GM23338 (cell line): Measurements from ENCODE around the gene AACS. TPM values are rescaled to one million over a fixed set of nuclear protein-coding genes. Genes with fewer than 3 reads are reported as not detected.

Source experiments
- ATAC-seq: fragments of 200-7000 bp; cut with Tn5 transposase; 3 replicates; pipeline ENCODE4 v1.9.1; 2020
- DNase-seq: peaks from one replicate; pipeline ENCODE4 v3.0.0-alpha.2; 2015; ENCODE audit warnings: low spot score
- H2AFZ ChIP-seq: fragments of 200-600 bp; sonication (generic); 2 replicates; pipeline ENCODE4 v1.8.0; 2016; ENCODE audit warnings: antibody characterized with exemption, mild to moderate bottlenecking, moderate library complexity
- H3F3A ChIP-seq: fragments of 200-600 bp; sonication (generic); replicated peaks from 2 replicates; pipeline ENCODE4 v1.8.0; 2017; ENCODE audit warnings: antibody characterized with exemption, mixed run types, low read depth
- H3K27ac ChIP-seq: fragments of 200-600 bp; sonication (generic); 2 replicates; pipeline ENCODE4 v1.6.1; 2016; ENCODE audit warnings: low read depth
- H3K27me3 ChIP-seq: fragments of 200-600 bp; sonication (generic); 2 replicates; pipeline ENCODE4 v1.8.0; 2016; ENCODE audit warnings: mild to moderate bottlenecking, mixed run types, moderate library complexity; ENCODE audit not compliant: insufficient read depth
- H3K36me3 ChIP-seq: fragments of 200-600 bp; sonication (generic); 2 replicates; pipeline ENCODE4 v1.8.0; 2016; ENCODE audit warnings: mild to moderate bottlenecking; ENCODE audit not compliant: insufficient read depth
- H3K4me1 ChIP-seq: fragments of 200-600 bp; sonication (generic); 2 replicates; pipeline ENCODE4 v1.8.0; 2016; ENCODE audit warnings: mild to moderate bottlenecking, moderate library complexity; ENCODE audit not compliant: insufficient read depth
- H3K4me2 ChIP-seq: fragments of 200-600 bp; sonication (generic); 2 replicates; pipeline ENCODE4 v1.7.1; 2017; ENCODE audit warnings: mixed run types
- H3K4me3 ChIP-seq: fragments of 200-600 bp; sonication (generic); 2 replicates; pipeline ENCODE4 v1.6.1; 2016; ENCODE audit warnings: mixed run types
- H3K79me2 ChIP-seq: fragments of 200-600 bp; sonication (generic); replicated peaks from 2 replicates; pipeline ENCODE4 v1.8.0; 2017; ENCODE audit warnings: mild to moderate bottlenecking; ENCODE audit not compliant: insufficient read depth
- H3K9me2 ChIP-seq: fragments of 200-600 bp; sonication (generic); 2 replicates; pipeline ENCODE4 v1.8.0; 2017; ENCODE audit not compliant: insufficient read depth
- H4K20me1 ChIP-seq: fragments of 200-600 bp; sonication (generic); replicated peaks from 2 replicates; pipeline ENCODE4 v1.8.0; 2017; ENCODE audit warnings: mild to moderate bottlenecking; ENCODE audit not compliant: insufficient read depth
- H3K27ac Mint-ChIP-seq: 2 replicates; pipeline ENCODE4 v1.8.0; 2020; ENCODE audit warnings: inconsistent platforms, mild to moderate bottlenecking, moderate library complexity, mixed read lengths
- H3K27me3 Mint-ChIP-seq: 3 replicates; pipeline ENCODE4 v1.8.0; 2022; ENCODE audit warnings: low read depth, mild to moderate bottlenecking, moderate library complexity, mixed read lengths, inconsistent platforms; ENCODE audit not compliant: insufficient read depth, poor library complexity
- H3K36me3 Mint-ChIP-seq: 3 replicates; pipeline ENCODE4 v1.8.0; 2021; ENCODE audit warnings: low read depth, mild to moderate bottlenecking, inconsistent platforms, moderate library complexity, mixed read lengths
- H3K4me1 Mint-ChIP-seq: 3 replicates; pipeline ENCODE4 v1.8.0; 2020; ENCODE audit warnings: mild to moderate bottlenecking, inconsistent platforms, mixed read lengths
- H3K4me3 Mint-ChIP-seq: 3 replicates; pipeline ENCODE4 v1.8.0; 2021; ENCODE audit warnings: moderate library complexity, mild to moderate bottlenecking, inconsistent platforms, mixed read lengths
- H3K9me3 Mint-ChIP-seq: 3 replicates; pipeline ENCODE4 v1.8.0; 2020; ENCODE audit warnings: moderate library complexity, mild to moderate bottlenecking, inconsistent platforms, mixed read lengths
- CREB1 ChIP-seq: fragments of 250-450 bp; sonication (Bioruptor Pico); IDR thresholded peaks from 2 replicates; pipeline ENCODE4 v1.5.0; 2020; ENCODE audit warnings: low read depth, mild to moderate bottlenecking, moderate library complexity
- EZH2 ChIP-seq: fragments of 200-600 bp; sonication (generic); IDR thresholded peaks from one replicate; pipeline ENCODE4 v1.8.0; 2017; ENCODE audit warnings: antibody characterized with exemption, mild to moderate bottlenecking, low read depth; ENCODE audit not compliant: unreplicated experiment
- EZH2phosphoT487 ChIP-seq: fragments of 200-600 bp; sonication (generic); IDR thresholded peaks from one replicate; pipeline ENCODE4 v1.8.1; 2018; ENCODE audit warnings: antibody characterized with exemption; ENCODE audit not compliant: unreplicated experiment
- JUNB ChIP-seq: IDR thresholded peaks from one replicate; pipeline ENCODE4 v1.6.1; 2016; ENCODE audit warnings: antibody characterized with exemption; ENCODE audit not compliant: unreplicated experiment
- NANOG ChIP-seq: IDR thresholded peaks from 2 replicates; pipeline ENCODE4 v1.6.1; 2016; ENCODE audit warnings: antibody characterized with exemption, borderline replicate concordance
- POLR2AphosphoS5 ChIP-seq: IDR thresholded peaks from 2 replicates; pipeline ENCODE4 v1.6.1; 2016; ENCODE audit warnings: antibody characterized with exemption, low read depth
- STAT1 ChIP-seq: IDR thresholded peaks from one replicate; pipeline ENCODE4 v1.6.1; 2016; ENCODE audit warnings: antibody characterized with exemption; ENCODE audit not compliant: unreplicated experiment
- ZNF114 ChIP-seq: fragments of 250-450 bp; sonication (Bioruptor Pico); IDR thresholded peaks from 2 replicates; pipeline ENCODE4 v1.5.0; 2020; ENCODE audit warnings: mild to moderate bottlenecking, moderate library complexity
- ZNF331 ChIP-seq: fragments of 250-450 bp; sonication (Bioruptor Pico); IDR thresholded peaks from 2 replicates; pipeline ENCODE4 v1.5.0; 2020; ENCODE audit warnings: low read depth, mild to moderate bottlenecking, moderate library complexity
- polyA plus RNA-seq: library from polyadenylated mRNA; unstranded; fragments of >200 nt; fragmentation: Nextera tagmentation; extraction: Ambion mirVana; gene quantifications from 2 replicates; pipeline ENCODE4 v1.2.1, GENCODE V29; 2016
- total RNA-seq: library from RNA; depleted of rRNA; stranded (reverse); fragments of >200 nt; shearing (Covaris generic); gene quantifications from 2 replicates; pipeline ENCODE4 v1.2.3, GENCODE V29; 2014
- TF ChIP-seq, protein P1 (sequence below), 2 experiments: fragments of 200-600 bp in 1 of 2; sonication (generic) in 1 of 2; conservative IDR thresholded peaks; 2 replicates each; pipeline versions ENCODE4 v1.5.1 to v1.6.1; 2016 to 2017; ENCODE audit warnings: antibody characterized with exemption in 2 of 2, low read depth in 2 of 2, mild to moderate bottlenecking in 2 of 2, moderate library complexity in 1 of 2
- TF ChIP-seq, protein P2 (sequence below): fragments of 250-450 bp; sonication (Bioruptor Pico); IDR thresholded peaks from 2 replicates; pipeline ENCODE4 v1.5.0; 2020; ENCODE audit warnings: mild to moderate bottlenecking, moderate library complexity
- TF ChIP-seq, protein P3 (sequence below): IDR thresholded peaks from one replicate; pipeline ENCODE4 v1.6.1; 2018; ENCODE audit warnings: antibody characterized with exemption; ENCODE audit not compliant: unreplicated experiment
- TF ChIP-seq, protein P4 (sequence below): IDR thresholded peaks from 2 replicates; pipeline ENCODE4 v1.6.1; 2016; ENCODE audit warnings: antibody characterized with exemption

The AACS gene
- total and polyA plus RNA-seq, 2 experiments from 2014 or later: 31.1 to 64.4 TPM

DNA sequence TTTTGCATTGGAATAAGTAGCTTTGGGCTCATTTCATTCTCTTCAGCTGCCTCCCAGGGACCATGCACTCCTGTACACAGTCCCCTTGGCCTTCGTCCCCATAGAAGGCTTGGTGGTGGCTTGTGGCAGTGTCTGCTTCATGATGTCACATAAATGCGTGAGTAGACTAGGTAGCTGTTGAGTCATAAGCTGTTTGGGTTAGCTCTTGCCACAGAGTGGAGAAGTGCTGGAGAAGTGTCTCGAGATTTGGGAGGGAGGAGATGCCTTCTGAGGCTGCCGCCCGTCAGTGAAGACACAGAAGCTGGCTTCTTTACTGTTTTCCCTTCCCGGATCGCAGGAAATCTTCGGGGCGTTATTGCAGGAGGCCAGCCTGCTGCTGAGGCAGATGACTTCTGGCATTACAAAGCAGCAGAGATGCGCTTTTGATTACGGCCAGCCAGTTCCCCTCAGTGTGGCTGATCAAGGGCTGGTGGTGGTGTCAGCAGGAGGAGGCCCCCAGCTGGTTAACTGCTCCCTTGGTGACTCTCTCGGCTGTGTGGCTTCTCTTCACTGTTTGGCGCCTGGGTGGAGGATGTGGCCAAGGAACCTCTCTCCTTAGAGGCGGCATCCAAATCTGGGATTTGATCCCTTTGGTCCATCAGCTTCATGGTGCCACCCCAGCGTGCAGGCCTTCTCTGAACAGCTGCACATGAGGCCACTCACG is 67.6 kb downstream of the AACS start:
- Mint-ChIP-seq H3K4me1 (peaks cover 8% of the 10 kb centered on the region), H3K4me3 (no peak overlapping the region), H3K36me3 (peaks cover 32% of the 10 kb centered on the region), H3K27ac (no peak overlapping the region), H3K9me3 (no peaks in the 10 kb centered on the region; the same call in 2 of the 3 replicates), H3K27me3 (peaks cover 2% of the 10 kb centered on the region)
- H3K4me2 ChIP-seq: no peak overlapping the region
- peaks cover 6% of the 10 kb centered on the region for H3K36me3 ChIP-seq
- no peak overlapping the region for H2AFZ ChIP-seq
- no peak overlapping the region for H3K27ac ChIP-seq
- ATAC-seq: no peak
- H3F3A ChIP-seq: no peaks in the 10 kb centered on the region
- no peaks in the 10 kb centered on the region for H3K4me1 ChIP-seq
- H3K9me2 ChIP-seq: no peaks in the 10 kb centered on the region
- no peak for DNase-seq
- TF ChIP-seq CREB1 (CRISPR knock-in tag) (no peak), NANOG (no peak), EZH2 (no peak), JUNB (no peak), ZNF331 (CRISPR knock-in tag) (no peak), ZNF114 (CRISPR knock-in tag) (no peak), POLR2AphosphoS5 (no peak), EZH2phosphoT487 (no peak), STAT1 (no peak)
- TF ChIP-seq, protein P1, sequence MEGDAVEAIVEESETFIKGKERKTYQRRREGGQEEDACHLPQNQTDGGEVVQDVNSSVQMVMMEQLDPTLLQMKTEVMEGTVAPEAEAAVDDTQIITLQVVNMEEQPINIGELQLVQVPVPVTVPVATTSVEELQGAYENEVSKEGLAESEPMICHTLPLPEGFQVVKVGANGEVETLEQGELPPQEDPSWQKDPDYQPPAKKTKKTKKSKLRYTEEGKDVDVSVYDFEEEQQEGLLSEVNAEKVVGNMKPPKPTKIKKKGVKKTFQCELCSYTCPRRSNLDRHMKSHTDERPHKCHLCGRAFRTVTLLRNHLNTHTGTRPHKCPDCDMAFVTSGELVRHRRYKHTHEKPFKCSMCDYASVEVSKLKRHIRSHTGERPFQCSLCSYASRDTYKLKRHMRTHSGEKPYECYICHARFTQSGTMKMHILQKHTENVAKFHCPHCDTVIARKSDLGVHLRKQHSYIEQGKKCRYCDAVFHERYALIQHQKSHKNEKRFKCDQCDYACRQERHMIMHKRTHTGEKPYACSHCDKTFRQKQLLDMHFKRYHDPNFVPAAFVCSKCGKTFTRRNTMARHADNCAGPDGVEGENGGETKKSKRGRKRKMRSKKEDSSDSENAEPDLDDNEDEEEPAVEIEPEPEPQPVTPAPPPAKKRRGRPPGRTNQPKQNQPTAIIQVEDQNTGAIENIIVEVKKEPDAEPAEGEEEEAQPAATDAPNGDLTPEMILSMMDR (conservative IDR thresholded peaks at IDR 0.05; ENCODE audit: low read depth in 2 of 2): no peak
- TF ChIP-seq, protein P2, sequence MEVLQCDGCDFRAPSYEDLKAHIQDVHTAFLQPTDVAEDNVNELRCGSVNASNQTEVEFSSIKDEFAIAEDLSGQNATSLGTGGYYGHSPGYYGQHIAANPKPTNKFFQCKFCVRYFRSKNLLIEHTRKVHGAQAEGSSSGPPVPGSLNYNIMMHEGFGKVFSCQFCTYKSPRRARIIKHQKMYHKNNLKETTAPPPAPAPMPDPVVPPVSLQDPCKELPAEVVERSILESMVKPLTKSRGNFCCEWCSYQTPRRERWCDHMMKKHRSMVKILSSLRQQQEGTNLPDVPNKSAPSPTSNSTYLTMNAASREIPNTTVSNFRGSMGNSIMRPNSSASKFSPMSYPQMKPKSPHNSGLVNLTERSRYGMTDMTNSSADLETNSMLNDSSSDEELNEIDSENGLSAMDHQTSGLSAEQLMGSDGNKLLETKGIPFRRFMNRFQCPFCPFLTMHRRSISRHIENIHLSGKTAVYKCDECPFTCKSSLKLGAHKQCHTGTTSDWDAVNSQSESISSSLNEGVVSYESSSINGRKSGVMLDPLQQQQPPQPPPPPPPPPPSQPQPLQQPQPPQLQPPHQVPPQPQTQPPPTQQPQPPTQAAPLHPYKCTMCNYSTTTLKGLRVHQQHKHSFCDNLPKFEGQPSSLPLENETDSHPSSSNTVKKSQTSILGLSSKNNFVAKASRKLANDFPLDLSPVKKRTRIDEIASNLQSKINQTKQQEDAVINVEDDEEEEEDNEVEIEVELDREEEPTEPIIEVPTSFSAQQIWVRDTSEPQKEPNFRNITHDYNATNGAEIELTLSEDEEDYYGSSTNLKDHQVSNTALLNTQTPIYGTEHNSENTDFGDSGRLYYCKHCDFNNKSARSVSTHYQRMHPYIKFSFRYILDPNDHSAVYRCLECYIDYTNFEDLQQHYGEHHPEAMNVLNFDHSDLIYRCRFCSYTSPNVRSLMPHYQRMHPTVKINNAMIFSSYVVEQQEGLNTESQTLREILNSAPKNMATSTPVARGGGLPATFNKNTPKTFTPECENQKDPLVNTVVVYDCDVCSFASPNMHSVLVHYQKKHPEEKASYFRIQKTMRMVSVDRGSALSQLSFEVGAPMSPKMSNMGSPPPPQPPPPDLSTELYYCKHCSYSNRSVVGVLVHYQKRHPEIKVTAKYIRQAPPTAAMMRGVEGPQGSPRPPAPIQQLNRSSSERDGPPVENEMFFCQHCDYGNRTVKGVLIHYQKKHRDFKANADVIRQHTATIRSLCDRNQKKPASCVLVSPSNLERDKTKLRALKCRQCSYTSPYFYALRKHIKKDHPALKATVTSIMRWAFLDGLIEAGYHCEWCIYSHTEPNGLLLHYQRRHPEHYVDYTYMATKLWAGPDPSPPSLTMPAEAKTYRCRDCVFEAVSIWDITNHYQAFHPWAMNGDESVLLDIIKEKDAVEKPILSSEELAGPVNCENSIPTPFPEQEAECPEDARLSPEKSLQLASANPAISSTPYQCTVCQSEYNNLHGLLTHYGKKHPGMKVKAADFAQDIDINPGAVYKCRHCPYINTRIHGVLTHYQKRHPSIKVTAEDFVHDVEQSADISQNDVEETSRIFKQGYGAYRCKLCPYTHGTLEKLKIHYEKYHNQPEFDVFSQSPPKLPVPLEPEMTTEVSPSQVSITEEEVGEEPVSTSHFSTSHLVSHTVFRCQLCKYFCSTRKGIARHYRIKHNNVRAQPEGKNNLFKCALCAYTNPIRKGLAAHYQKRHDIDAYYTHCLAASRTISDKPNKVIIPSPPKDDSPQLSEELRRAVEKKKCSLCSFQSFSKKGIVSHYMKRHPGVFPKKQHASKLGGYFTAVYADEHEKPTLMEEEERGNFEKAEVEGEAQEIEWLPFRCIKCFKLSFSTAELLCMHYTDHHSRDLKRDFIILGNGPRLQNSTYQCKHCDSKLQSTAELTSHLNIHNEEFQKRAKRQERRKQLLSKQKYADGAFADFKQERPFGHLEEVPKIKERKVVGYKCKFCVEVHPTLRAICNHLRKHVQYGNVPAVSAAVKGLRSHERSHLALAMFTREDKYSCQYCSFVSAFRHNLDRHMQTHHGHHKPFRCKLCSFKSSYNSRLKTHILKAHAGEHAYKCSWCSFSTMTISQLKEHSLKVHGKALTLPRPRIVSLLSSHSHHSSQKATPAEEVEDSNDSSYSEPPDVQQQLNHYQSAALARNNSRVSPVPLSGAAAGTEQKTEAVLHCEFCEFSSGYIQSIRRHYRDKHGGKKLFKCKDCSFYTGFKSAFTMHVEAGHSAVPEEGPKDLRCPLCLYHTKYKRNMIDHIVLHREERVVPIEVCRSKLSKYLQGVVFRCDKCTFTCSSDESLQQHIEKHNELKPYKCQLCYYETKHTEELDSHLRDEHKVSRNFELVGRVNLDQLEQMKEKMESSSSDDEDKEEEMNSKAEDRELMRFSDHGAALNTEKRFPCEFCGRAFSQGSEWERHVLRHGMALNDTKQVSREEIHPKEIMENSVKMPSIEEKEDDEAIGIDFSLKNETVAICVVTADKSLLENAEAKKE (CRISPR knock-in tag): no peak
- TF ChIP-seq, protein P3, sequence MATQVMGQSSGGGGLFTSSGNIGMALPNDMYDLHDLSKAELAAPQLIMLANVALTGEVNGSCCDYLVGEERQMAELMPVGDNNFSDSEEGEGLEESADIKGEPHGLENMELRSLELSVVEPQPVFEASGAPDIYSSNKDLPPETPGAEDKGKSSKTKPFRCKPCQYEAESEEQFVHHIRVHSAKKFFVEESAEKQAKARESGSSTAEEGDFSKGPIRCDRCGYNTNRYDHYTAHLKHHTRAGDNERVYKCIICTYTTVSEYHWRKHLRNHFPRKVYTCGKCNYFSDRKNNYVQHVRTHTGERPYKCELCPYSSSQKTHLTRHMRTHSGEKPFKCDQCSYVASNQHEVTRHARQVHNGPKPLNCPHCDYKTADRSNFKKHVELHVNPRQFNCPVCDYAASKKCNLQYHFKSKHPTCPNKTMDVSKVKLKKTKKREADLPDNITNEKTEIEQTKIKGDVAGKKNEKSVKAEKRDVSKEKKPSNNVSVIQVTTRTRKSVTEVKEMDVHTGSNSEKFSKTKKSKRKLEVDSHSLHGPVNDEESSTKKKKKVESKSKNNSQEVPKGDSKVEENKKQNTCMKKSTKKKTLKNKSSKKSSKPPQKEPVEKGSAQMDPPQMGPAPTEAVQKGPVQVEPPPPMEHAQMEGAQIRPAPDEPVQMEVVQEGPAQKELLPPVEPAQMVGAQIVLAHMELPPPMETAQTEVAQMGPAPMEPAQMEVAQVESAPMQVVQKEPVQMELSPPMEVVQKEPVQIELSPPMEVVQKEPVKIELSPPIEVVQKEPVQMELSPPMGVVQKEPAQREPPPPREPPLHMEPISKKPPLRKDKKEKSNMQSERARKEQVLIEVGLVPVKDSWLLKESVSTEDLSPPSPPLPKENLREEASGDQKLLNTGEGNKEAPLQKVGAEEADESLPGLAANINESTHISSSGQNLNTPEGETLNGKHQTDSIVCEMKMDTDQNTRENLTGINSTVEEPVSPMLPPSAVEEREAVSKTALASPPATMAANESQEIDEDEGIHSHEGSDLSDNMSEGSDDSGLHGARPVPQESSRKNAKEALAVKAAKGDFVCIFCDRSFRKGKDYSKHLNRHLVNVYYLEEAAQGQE: no peak
- TF ChIP-seq, protein P4, sequence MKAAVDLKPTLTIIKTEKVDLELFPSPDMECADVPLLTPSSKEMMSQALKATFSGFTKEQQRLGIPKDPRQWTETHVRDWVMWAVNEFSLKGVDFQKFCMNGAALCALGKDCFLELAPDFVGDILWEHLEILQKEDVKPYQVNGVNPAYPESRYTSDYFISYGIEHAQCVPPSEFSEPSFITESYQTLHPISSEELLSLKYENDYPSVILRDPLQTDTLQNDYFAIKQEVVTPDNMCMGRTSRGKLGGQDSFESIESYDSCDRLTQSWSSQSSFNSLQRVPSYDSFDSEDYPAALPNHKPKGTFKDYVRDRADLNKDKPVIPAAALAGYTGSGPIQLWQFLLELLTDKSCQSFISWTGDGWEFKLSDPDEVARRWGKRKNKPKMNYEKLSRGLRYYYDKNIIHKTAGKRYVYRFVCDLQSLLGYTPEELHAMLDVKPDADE: no peak
- H3K4me3 ChIP-seq: no peak overlapping the region
- H4K20me1 ChIP-seq: no peaks in the 10 kb centered on the region
- H3K79me2 ChIP-seq: no peaks in the 10 kb centered on the region
- H3K27me3 ChIP-seq: no peaks in the 10 kb centered on the region
